SK-N-SH treated with all-trans-retinoic acid at 6 μM for 48 hours (cell line): ENCODE measurements around the gene SH2D6.

Experiments used
- ZFP3 ChIP-seq: fragments of 250-450 bp; sonication (Bioruptor Pico); IDR thresholded peaks from 2 replicates; pipeline ENCODE4 v1.5.0; 2020; ENCODE audit warnings: mild to moderate bottlenecking, moderate library complexity
- ZNF565 ChIP-seq: fragments of 450-650 bp; formaldehyde crosslinking; conservative IDR thresholded peaks from 2 replicates; pipeline ENCODE4 v1.5.0; 2020; ENCODE audit warnings: low read depth, mild to moderate bottlenecking, moderate library complexity
- ZNF8 ChIP-seq: fragments of 450-650 bp; formaldehyde crosslinking; IDR thresholded peaks from 2 replicates; pipeline ENCODE4 v1.5.0; 2020; ENCODE audit warnings: mild to moderate bottlenecking, moderate library complexity

DNA sequence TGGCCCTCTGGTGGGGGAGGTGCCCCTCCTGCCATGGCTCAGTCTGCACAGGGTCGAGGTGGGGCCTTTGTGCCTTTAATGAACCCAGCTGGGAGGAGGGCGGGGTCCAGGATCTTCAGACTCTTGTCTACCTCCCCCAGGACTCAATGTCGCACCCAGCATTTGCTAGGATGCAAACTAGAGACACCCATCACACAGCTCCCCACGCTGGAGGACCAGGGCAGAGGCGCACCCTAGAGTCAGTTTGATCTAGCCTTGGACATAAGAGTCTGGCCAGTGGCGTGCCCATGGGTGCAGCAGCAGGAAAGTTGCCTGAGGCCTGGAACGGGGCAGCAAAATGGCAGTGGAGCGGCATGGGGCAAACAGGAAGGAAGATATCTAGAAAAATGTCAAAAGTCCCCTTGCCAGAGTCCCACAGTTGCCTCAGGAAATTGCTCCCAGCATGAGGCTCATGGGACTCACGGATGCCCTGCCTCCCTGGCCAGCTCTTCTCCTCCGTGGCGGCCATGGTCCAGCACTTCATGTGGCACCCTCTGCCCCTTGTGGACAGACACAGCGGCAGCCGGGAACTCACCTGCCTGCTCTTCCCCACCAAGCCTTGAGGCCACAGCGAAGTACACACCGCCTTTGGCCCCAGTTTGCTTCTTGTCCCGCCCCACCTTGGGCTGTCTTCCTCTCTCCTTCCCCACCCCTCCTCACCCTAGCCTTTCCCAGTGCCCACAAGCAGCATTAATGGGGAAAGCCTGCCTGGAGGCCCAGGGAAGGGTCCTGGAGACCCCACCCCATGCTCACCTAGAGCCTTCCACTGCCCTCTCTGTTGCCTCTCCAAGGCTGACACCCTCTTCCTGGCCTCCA, 17.7 kb downstream of the SH2D6 start:
- TF ChIP-seq ZNF8 (CRISPR knock-in tag) (no peak), ZFP3 (CRISPR knock-in tag) (no peak), ZNF565 (CRISPR knock-in tag) (no peak)
